ENCODE measurements around the gene BCKDHB.

BCKDHB gene

GRCh38 chr6:80331974-80332373 lies 225.5 kb downstream of the BCKDHB start:
- DNase-seq = no peak

- DNase-seq = no peak
Observed at GRCh38 chr6:80333342-80333741, 226.9 kb downstream of the BCKDHB start.

- DNase-seq = peak; percentile 46
Observed at GRCh38 chr6:80335121-80335531, 228.7 kb downstream of the BCKDHB start.

GRCh38 chr6:80336911-80337310 lies 230.4 kb downstream of the BCKDHB start:
- no peak for DNase-seq

GRCh38 chr6:80338201-80338836 lies 231.8 kb downstream of the BCKDHB start:
- DNase-seq = peak; percentile 38

- no peak for DNase-seq
Observed at GRCh38 chr6:80339421-80339820, 232.9 kb downstream of the BCKDHB start.

- no peak for DNase-seq
Observed at GRCh38 chr6:80340280-80340679, 233.8 kb downstream of the BCKDHB start.

- DNase-seq = no peak
Observed at GRCh38 chr6:80340686-80341085, 234.2 kb downstream of the BCKDHB start.

- peak; percentile 88 for DNase-seq
Observed at GRCh38 chr6:80341330-80341729, 234.9 kb downstream of the BCKDHB start.

- DNase-seq = peak; percentile 54
Observed at GRCh38 chr6:80343511-80343910, 237.0 kb downstream of the BCKDHB start.

GRCh38 chr6:80347101-80347500 lies 240.6 kb downstream of the BCKDHB start:
- no peak for DNase-seq

GRCh38 chr6:80348263-80348662 lies 241.8 kb downstream of the BCKDHB start:
- peak; percentile 71 for DNase-seq

- no peak for DNase-seq
Observed at GRCh38 chr6:80356000-80356399, 249.5 kb downstream of the BCKDHB start.

GRCh38 chr6:80356545-80356944 lies 250.1 kb downstream of the BCKDHB start:
- DNase-seq = no peak

GRCh38 chr6:80357081-80357480 lies 250.6 kb downstream of the BCKDHB start:
- no peak for DNase-seq

GRCh38 chr6:80357674-80358073 lies 251.2 kb downstream of the BCKDHB start:
- DNase-seq = no peak

- peak; percentile 62 for DNase-seq
Observed at GRCh38 chr6:80363501-80364122, 257.1 kb downstream of the BCKDHB start.

- DNase-seq = no peak
Observed at GRCh38 chr6:80364149-80364548, 257.7 kb downstream of the BCKDHB start.

- no peak for DNase-seq
Observed at GRCh38 chr6:80366051-80366450, 259.6 kb downstream of the BCKDHB start.

- DNase-seq = peak; percentile 35
Observed at GRCh38 chr6:80366714-80367113, 260.2 kb downstream of the BCKDHB start.

GRCh38 chr6:80376411-80376810 lies 269.9 kb downstream of the BCKDHB start:
- DNase-seq = no peak

- DNase-seq = no peak
Observed at GRCh38 chr6:80380566-80380965, 274.1 kb downstream of the BCKDHB start.

GRCh38 chr6:80382811-80383210 lies 276.3 kb downstream of the BCKDHB start:
- peak; percentile 95 for DNase-seq

- no peak for DNase-seq
Observed at GRCh38 chr6:80388507-80388906, 282.0 kb downstream of the BCKDHB start.

Data from fibroblast of skin of scalp (primary cell).